ENCODE data around the gene ADAMTS9.

DNA sequence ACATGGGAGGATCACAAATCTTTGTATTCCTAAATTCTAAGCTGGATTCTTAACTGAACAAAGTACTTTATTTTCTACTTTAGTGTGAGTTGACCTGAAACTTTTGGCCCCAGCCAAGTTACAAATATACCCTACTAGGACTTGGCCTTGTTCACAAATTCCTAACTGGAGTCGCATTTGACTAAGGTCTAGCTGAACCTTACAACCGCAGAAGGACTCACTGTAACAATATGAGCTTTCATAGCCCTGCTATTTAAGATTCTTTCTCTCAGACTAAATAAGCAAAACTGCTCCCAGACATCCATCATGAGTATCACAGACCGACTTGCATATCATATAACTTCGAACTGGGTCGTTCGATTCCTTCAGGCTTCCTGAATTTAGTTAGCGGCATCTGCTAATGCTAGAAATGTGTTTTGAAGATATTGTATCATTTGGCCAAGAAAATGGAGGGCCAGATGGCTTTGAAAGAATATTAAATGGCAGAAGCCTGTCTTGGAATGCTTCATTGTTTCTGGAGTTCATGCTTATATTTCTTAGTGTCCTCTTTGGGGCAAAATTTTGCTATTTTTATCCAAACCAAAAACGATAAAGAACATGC lies 28.4 kb upstream of the ADAMTS9 start:
- TF ChIP-seq NFIC (IDR thresholded peaks at IDR 0.05) (no peak), YY1 (IDR thresholded peaks at IDR 0.05; ENCODE audit: low read depth) (no peak), ZBTB7A (IDR thresholded peaks at IDR 0.05; ENCODE audit: low read depth) (no peak), RAD21 (IDR thresholded peaks at IDR 0.05; ENCODE audit: low read depth) (no peak), EGR1 (IDR thresholded peaks at IDR 0.05) (no peak), TAF1 (IDR thresholded peaks at IDR 0.05; ENCODE audit: low read depth) (no peak), TEAD4 (IDR thresholded peaks at IDR 0.05) (no peak), EP300 (IDR thresholded peaks at IDR 0.05; ENCODE audit: borderline replicate concordance) (no peak), CEBPB (IDR thresholded peaks at IDR 0.05) (no peak), CREB1 (IDR thresholded peaks at IDR 0.05; ENCODE audit: low read depth) (no peak), TCF12 (IDR thresholded peaks at IDR 0.05; ENCODE audit: low read depth) (no peak), FOXM1 (IDR thresholded peaks at IDR 0.05; ENCODE audit: borderline replicate concordance, low read depth) (no peak)
- TF ChIP-seq, protein P1, sequence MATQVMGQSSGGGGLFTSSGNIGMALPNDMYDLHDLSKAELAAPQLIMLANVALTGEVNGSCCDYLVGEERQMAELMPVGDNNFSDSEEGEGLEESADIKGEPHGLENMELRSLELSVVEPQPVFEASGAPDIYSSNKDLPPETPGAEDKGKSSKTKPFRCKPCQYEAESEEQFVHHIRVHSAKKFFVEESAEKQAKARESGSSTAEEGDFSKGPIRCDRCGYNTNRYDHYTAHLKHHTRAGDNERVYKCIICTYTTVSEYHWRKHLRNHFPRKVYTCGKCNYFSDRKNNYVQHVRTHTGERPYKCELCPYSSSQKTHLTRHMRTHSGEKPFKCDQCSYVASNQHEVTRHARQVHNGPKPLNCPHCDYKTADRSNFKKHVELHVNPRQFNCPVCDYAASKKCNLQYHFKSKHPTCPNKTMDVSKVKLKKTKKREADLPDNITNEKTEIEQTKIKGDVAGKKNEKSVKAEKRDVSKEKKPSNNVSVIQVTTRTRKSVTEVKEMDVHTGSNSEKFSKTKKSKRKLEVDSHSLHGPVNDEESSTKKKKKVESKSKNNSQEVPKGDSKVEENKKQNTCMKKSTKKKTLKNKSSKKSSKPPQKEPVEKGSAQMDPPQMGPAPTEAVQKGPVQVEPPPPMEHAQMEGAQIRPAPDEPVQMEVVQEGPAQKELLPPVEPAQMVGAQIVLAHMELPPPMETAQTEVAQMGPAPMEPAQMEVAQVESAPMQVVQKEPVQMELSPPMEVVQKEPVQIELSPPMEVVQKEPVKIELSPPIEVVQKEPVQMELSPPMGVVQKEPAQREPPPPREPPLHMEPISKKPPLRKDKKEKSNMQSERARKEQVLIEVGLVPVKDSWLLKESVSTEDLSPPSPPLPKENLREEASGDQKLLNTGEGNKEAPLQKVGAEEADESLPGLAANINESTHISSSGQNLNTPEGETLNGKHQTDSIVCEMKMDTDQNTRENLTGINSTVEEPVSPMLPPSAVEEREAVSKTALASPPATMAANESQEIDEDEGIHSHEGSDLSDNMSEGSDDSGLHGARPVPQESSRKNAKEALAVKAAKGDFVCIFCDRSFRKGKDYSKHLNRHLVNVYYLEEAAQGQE (IDR thresholded peaks at IDR 0.05; ENCODE audit: low read depth), result no peak
- TF ChIP-seq, protein P2, sequence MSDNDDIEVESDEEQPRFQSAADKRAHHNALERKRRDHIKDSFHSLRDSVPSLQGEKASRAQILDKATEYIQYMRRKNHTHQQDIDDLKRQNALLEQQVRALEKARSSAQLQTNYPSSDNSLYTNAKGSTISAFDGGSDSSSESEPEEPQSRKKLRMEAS (IDR thresholded peaks at IDR 0.05), result no peak

Measured in Ishikawa (cell line).